Peyer's patch (tissue), 4 donors: ENCODE results near the gene ITGB2.
A peak's percentile ranks its signal among the peaks of the same experiment; 100 is the strongest.

Source experiments
- CTCF ChIP-seq, 6 experiments: fragments of 450-650 bp in 4 of 6; fragments of 200-600 bp in 2 of 6; sonication (generic) in 1 of 6; IDR thresholded peaks; one replicate each; pipeline ENCODE4 v1.5.1; 2017 to 2019; ENCODE audit warnings: antibody characterized with exemption in 6 of 6, mild to moderate bottlenecking in 3 of 6, moderate library complexity in 1 of 6
- POLR2A ChIP-seq, 2 donors: fragments of 450-650 bp; IDR thresholded peaks; one replicate each; pipeline ENCODE4 v1.5.1; 2017; ENCODE audit warnings: antibody characterized with exemption in 2 of 2, mild to moderate bottlenecking in 2 of 2, moderate library complexity in 2 of 2

- TF ChIP-seq CTCF (IDR thresholded peaks at IDR 0.05) (no peak), POLR2A (IDR thresholded peaks at IDR 0.05) (peak; percentile 62 to 65)
Measured at GRCh38 chr21:44939532-44940115, 18.9 kb upstream of the ITGB2 start, which contains the start of gene SLX9.
